ENCODE results near the gene EN2. TPM values are rescaled to one million over a fixed set of nuclear protein-coding genes. Genes with fewer than 3 reads are reported as not detected.
A peak's percentile ranks its signal among the peaks of the same experiment; 100 is the strongest.

Gene EN2
- total RNA-seq, 1 donor from 2014 or later = 0.11 TPM

GRCh38 chr7:155451840-155452239, 6.1 kb upstream of the EN2 start:
- DNase-seq = no peak
- peaks cover 46% of the 10 kb centered on the region for H3K4me1 ChIP-seq
- peaks cover 100% of the 10 kb centered on the region for H3K27me3 ChIP-seq (ENCODE audit: low read depth)
- no peaks in the 10 kb centered on the region for H3K9me3 ChIP-seq (replicated peaks)
- no peak for TF ChIP-seq CTCF (IDR thresholded peaks at IDR 0.05; ENCODE audit: borderline replicate concordance)
- H3K27ac ChIP-seq (replicated peaks) = no peak overlapping the region
- H3K4me3 ChIP-seq = no peak overlapping the region
- intact Hi-C loops (cut with micrococcal nuclease) = no loop called here
- H3K36me3 ChIP-seq = no peaks in the 10 kb centered on the region

GRCh38 chr7:155452505-155453295, 5.2 kb upstream of the EN2 start:
- Histone ChIP-seq H3K4me1 (peaks cover 51% of the 10 kb centered on the region), H3K9me3 (replicated peaks) (no peaks in the 10 kb centered on the region), H3K27ac (replicated peaks) (no peak overlapping the region), H3K27me3 (ENCODE audit: low read depth) (peaks cover 97% of the 10 kb centered on the region), H3K36me3 (no peaks in the 10 kb centered on the region), H3K4me3 (no peak overlapping the region)
- TF ChIP-seq CTCF (IDR thresholded peaks at IDR 0.05; ENCODE audit: borderline replicate concordance) = no peak
- DNase-seq = no peak
- intact Hi-C loops (cut with micrococcal nuclease) = no loop called here

- Histone ChIP-seq H3K36me3 (no peaks in the 10 kb centered on the region), H3K27me3 (ENCODE audit: low read depth) (peaks cover 96% of the 10 kb centered on the region), H3K4me1 (peaks cover 55% of the 10 kb centered on the region), H3K9me3 (replicated peaks) (no peaks in the 10 kb centered on the region), H3K27ac (replicated peaks) (no peak overlapping the region), H3K4me3 (peak overlapping the region; percentile 43)
- DNase-seq = no peak
- intact Hi-C loops (cut with micrococcal nuclease) = no loop called here
- no peak for TF ChIP-seq CTCF (IDR thresholded peaks at IDR 0.05; ENCODE audit: borderline replicate concordance)
Measured at GRCh38 chr7:155453296-155454182, 4.4 kb upstream of the EN2 start.

- no peak overlapping the region for H3K27ac ChIP-seq (replicated peaks)
- peak overlapping the region; percentile 43 for H3K4me3 ChIP-seq
- H3K36me3 ChIP-seq = no peaks in the 10 kb centered on the region
- peaks cover 96% of the 10 kb centered on the region for H3K27me3 ChIP-seq (ENCODE audit: low read depth)
- peaks cover 55% of the 10 kb centered on the region for H3K4me1 ChIP-seq
- DNase-seq = no peak
- TF ChIP-seq CTCF (IDR thresholded peaks at IDR 0.05; ENCODE audit: borderline replicate concordance) = no peak
- no peaks in the 10 kb centered on the region for H3K9me3 ChIP-seq (replicated peaks)
- intact Hi-C loops (cut with micrococcal nuclease) = no loop called here
Measured at GRCh38 chr7:155454183-155455112, 3.5 kb upstream of the EN2 start.

All from left ventricle myocardium inferior (tissue), 1 donor.